Activated CD8-positive, alpha-beta T cell treated with anti-CD3 and anti-CD28 coated beads, Interleukin-2, amount 10 ng/mL, durations not matched to agents 7 days and 5 days (primary cell): Measurements from ENCODE around the gene YPEL5. TPM values are rescaled to one million over a fixed set of nuclear protein-coding genes. Genes with fewer than 3 reads are reported as not detected.

Experiments
- ATAC-seq: fragments of 150-1000 bp; cut with Tn5 transposase; one replicate; pipeline ENCODE4 v1.10.0; 2021; ENCODE audit warnings: moderate library complexity
- CTCF ChIA-PET: fragments of 350-600 bp; sonication (Branson Sonifier 250); formaldehyde crosslinking; loops from one replicate; lab custom pipeline; 2021; ENCODE audit warnings: antibody characterized with exemption; lab: Charles Lee
- POLR2A ChIA-PET: fragments of 350-600 bp; sonication (Branson Sonifier 250); formaldehyde crosslinking; loops from one replicate; lab custom pipeline; 2021; ENCODE audit warnings: antibody characterized with exemption; lab: Charles Lee
- DNase-seq: peaks from one replicate; pipeline ENCODE4 v3.0.0-alpha.2; 2020
- H3K27ac Mint-ChIP-seq: one replicate; pipeline ENCODE4 v1.8.0; 2021; ENCODE audit warnings: mild to moderate bottlenecking, mixed read lengths
- H3K27me3 Mint-ChIP-seq: one replicate; pipeline ENCODE4 v1.8.0; 2021; ENCODE audit warnings: low read depth, mixed read lengths
- H3K36me3 Mint-ChIP-seq: one replicate; pipeline ENCODE4 v1.8.0; 2021; ENCODE audit warnings: low read depth, mixed read lengths
- H3K4me1 Mint-ChIP-seq: one replicate; pipeline ENCODE4 v1.8.0; 2021; ENCODE audit warnings: low read depth, mixed read lengths
- H3K4me3 Mint-ChIP-seq: one replicate; pipeline ENCODE4 v1.8.0; 2021; ENCODE audit warnings: mild to moderate bottlenecking, mixed read lengths
- H3K9me3 Mint-ChIP-seq: one replicate; pipeline ENCODE4 v1.8.0; 2022; ENCODE audit warnings: mixed read lengths; ENCODE audit not compliant: insufficient read depth
- total RNA-seq, 2 experiments: library from RNA; stranded (reverse); gene quantifications; one replicate each; pipeline ENCODE4 v1.2.3, GENCODE V29; 2021

YPEL5 gene
- total RNA-seq, 2 experiments from 2014 or later: 32.5 to 34.9 TPM

GRCh38 chr2:30150786-30151185 lies 4.0 kb downstream of the YPEL5 start:
- POLR2A ChIA-PET: interaction anchor here (1.2 kb wide), 1 partner anchor 83 kb away, joined by 4 read pairs; no protein-coding TSS in a partner anchor
- peaks cover 3% of the 10 kb centered on the region for H3K36me3 Mint-ChIP-seq
- ATAC-seq (no peak), DNase-seq (no peak)
- H3K27ac Mint-ChIP-seq: no peak overlapping the region
- H3K27me3 Mint-ChIP-seq: no peaks in the 10 kb centered on the region
- H3K9me3 Mint-ChIP-seq: no peaks in the 10 kb centered on the region
- H3K4me1 Mint-ChIP-seq: peaks cover 26% of the 10 kb centered on the region
- no peak overlapping the region for H3K4me3 Mint-ChIP-seq
- CTCF ChIA-PET: interaction anchor here (0.9 to 11.8 kb wide), 6 partner anchors 14 to 561 kb away, joined by 3 to 174 read pairs (median 8); partner anchors contain the start of gene LBH

GRCh38 chr2:30152385-30152784 lies 5.6 kb downstream of the YPEL5 start:
- Mint-ChIP-seq H3K9me3 (no peaks in the 10 kb centered on the region), H3K4me1 (peaks cover 24% of the 10 kb centered on the region), H3K27ac (no peak overlapping the region), H3K4me3 (no peak overlapping the region), H3K36me3 (peaks cover 9% of the 10 kb centered on the region), H3K27me3 (no peaks in the 10 kb centered on the region)
- DNase-seq (no peak), ATAC-seq (no peak)
- ChIA-PET CTCF (interaction anchor here (1.5 kb wide), 1 partner anchor 541 kb away, joined by 3 read pairs; no protein-coding TSS in a partner anchor), POLR2A (interaction anchor here (0.6 kb wide), 1 partner anchor 129 kb away, joined by 3 read pairs; no protein-coding TSS in a partner anchor)

GRCh38 chr2:30155202-30155601 lies 8.4 kb downstream of the YPEL5 start:
- H3K4me1 Mint-ChIP-seq: peaks cover 8% of the 10 kb centered on the region
- H3K9me3 Mint-ChIP-seq: no peaks in the 10 kb centered on the region
- peaks cover 21% of the 10 kb centered on the region for H3K36me3 Mint-ChIP-seq
- H3K4me3 Mint-ChIP-seq: no peak overlapping the region
- no peaks in the 10 kb centered on the region for H3K27me3 Mint-ChIP-seq
- DNase-seq: no peak
- H3K27ac Mint-ChIP-seq: no peak overlapping the region
- POLR2A ChIA-PET: interaction anchor here (1.7 kb wide), 1 partner anchor 9 kb away, joined by 5 read pairs; the partner anchor contains the start of gene YPEL5
- no peak for ATAC-seq
- CTCF ChIA-PET: interaction anchor here (1.9 to 3.5 kb wide), 5 partner anchors 8 to 558 kb away, joined by 4 to 31 read pairs (median 8); partner anchors contain the start of gene YPEL5

GRCh38 chr2:30155889-30156658 lies 9.3 kb downstream of the YPEL5 start:
- no peaks in the 10 kb centered on the region for H3K9me3 Mint-ChIP-seq
- POLR2A ChIA-PET: interaction anchor here (1.7 kb wide), 1 partner anchor 9 kb away, joined by 5 read pairs; the partner anchor contains the start of gene YPEL5

GRCh38 chr2:30157616-30158015 lies 10.8 kb downstream of the YPEL5 start:
- POLR2A ChIA-PET: interaction anchor here (0.6 to 0.9 kb wide), 2 partner anchors 10 to 1542 kb away, joined by 3 read pairs; no protein-coding TSS in a partner anchor
- no peak for ATAC-seq
- H3K36me3 Mint-ChIP-seq: peaks cover 25% of the 10 kb centered on the region
- no peak for DNase-seq
- no peaks in the 10 kb centered on the region for H3K27me3 Mint-ChIP-seq
- H3K4me1 Mint-ChIP-seq: peaks cover 18% of the 10 kb centered on the region
- CTCF ChIA-PET: interaction anchor here (1.1 to 4.3 kb wide), 3 partner anchors 10 to 554 kb away, joined by 4 to 31 read pairs (median 22); partner anchors contain the start of gene YPEL5
- no peak overlapping the region for H3K27ac Mint-ChIP-seq
- no peaks in the 10 kb centered on the region for H3K9me3 Mint-ChIP-seq
- no peak overlapping the region for H3K4me3 Mint-ChIP-seq

More at GRCh38 chr2:30155889-30156658, 9.3 kb downstream of the YPEL5 start:
- peaks cover 25% of the 10 kb centered on the region for H3K36me3 Mint-ChIP-seq
- DNase-seq (no peak), ATAC-seq (no peak)
- no peak overlapping the region for H3K4me3 Mint-ChIP-seq
- no peak overlapping the region for H3K27ac Mint-ChIP-seq
- CTCF ChIA-PET: interaction anchor here (1.5 to 3.5 kb wide), 6 partner anchors 9 to 557 kb away, joined by 3 to 31 read pairs (median 8); partner anchors contain the start of gene YPEL5
- H3K27me3 Mint-ChIP-seq: no peaks in the 10 kb centered on the region
- peaks cover 8% of the 10 kb centered on the region for H3K4me1 Mint-ChIP-seq

GRCh38 chr2:30159766-30160165 lies 13.0 kb downstream of the YPEL5 start:
- no peak for ATAC-seq
- H3K27ac Mint-ChIP-seq: no peak overlapping the region
- POLR2A ChIA-PET: interaction anchor here (1.4 kb wide), 1 partner anchor 12 kb away, joined by 3 read pairs; no protein-coding TSS in a partner anchor
- H3K36me3 Mint-ChIP-seq: peaks cover 25% of the 10 kb centered on the region
- CTCF ChIA-PET: interaction anchor here (2.1 to 4.3 kb wide), 2 partner anchors 12 to 552 kb away, joined by 5 to 31 read pairs; no protein-coding TSS in a partner anchor
- H3K9me3 Mint-ChIP-seq: no peaks in the 10 kb centered on the region
- peaks cover 21% of the 10 kb centered on the region for H3K4me1 Mint-ChIP-seq
- no peaks in the 10 kb centered on the region for H3K27me3 Mint-ChIP-seq
- H3K4me3 Mint-ChIP-seq: no peak overlapping the region
- DNase-seq: no peak

GRCh38 chr2:30161929-30162706 lies 15.3 kb downstream of the YPEL5 start:
- ChIA-PET POLR2A (interaction anchor here (0.6 kb wide), 1 partner anchor 16 kb away, joined by 3 read pairs; the partner anchor contains the start of gene YPEL5), CTCF (interaction anchor here (0.7 to 11.8 kb wide), 7 partner anchors 16 to 547 kb away, joined by 3 to 592 read pairs (median 63); partner anchors contain the start of genes LBH and YPEL5)
- H3K4me3 Mint-ChIP-seq: no peak overlapping the region
- ATAC-seq (peak; percentile 5), DNase-seq (no peak)
- H3K4me1 Mint-ChIP-seq: peaks cover 24% of the 10 kb centered on the region
- H3K36me3 Mint-ChIP-seq: peaks cover 22% of the 10 kb centered on the region
- H3K9me3 Mint-ChIP-seq: no peaks in the 10 kb centered on the region
- no peak overlapping the region for H3K27ac Mint-ChIP-seq
- H3K27me3 Mint-ChIP-seq: no peaks in the 10 kb centered on the region

GRCh38 chr2:30162806-30163205 lies 16.0 kb downstream of the YPEL5 start:
- no peak for DNase-seq
- H3K36me3 Mint-ChIP-seq: peaks cover 15% of the 10 kb centered on the region
- no peak overlapping the region for H3K27ac Mint-ChIP-seq
- H3K27me3 Mint-ChIP-seq: no peaks in the 10 kb centered on the region
- H3K9me3 Mint-ChIP-seq: no peaks in the 10 kb centered on the region
- peak; percentile 12 for ATAC-seq
- peaks cover 17% of the 10 kb centered on the region for H3K4me1 Mint-ChIP-seq
- no peak overlapping the region for H3K4me3 Mint-ChIP-seq
- ChIA-PET CTCF (interaction anchor here (0.7 to 11.8 kb wide), 8 partner anchors 17 to 546 kb away, joined by 3 to 592 read pairs (median 34); partner anchors contain the start of genes LBH and YPEL5), POLR2A (no interaction called here)

- DNase-seq (no peak), ATAC-seq (peak; percentile 4)
- ChIA-PET CTCF (interaction anchor here (0.5 to 11.8 kb wide), 79 partner anchors 9 to 1156 kb away, joined by 3 to 592 read pairs (median 4); partner anchors contain the start of genes LBH, LCLAT1 and YPEL5), POLR2A (interaction anchor here (0.6 to 1.7 kb wide), 7 partner anchors 16 to 547 kb away, joined by 3 to 10 read pairs (median 5); partner anchors contain the start of gene YPEL5)
- Mint-ChIP-seq H3K36me3 (peaks cover 5% of the 10 kb centered on the region), H3K4me3 (no peak overlapping the region), H3K27me3 (peaks cover 3% of the 10 kb centered on the region), H3K4me1 (peaks cover 17% of the 10 kb centered on the region), H3K9me3 (no peaks in the 10 kb centered on the region), H3K27ac (no peak overlapping the region)
Measured at GRCh38 chr2:30164131-30164925, 17.5 kb downstream of the YPEL5 start.

- H3K4me1 Mint-ChIP-seq: peaks cover 17% of the 10 kb centered on the region
- POLR2A ChIA-PET: interaction anchor here (1.0 to 1.7 kb wide), 5 partner anchors 17 to 546 kb away, joined by 4 to 10 read pairs (median 8); partner anchors contain the start of gene YPEL5
- H3K36me3 Mint-ChIP-seq: peaks cover 4% of the 10 kb centered on the region
- no peak overlapping the region for H3K4me3 Mint-ChIP-seq
- ATAC-seq (peak; percentile 79), DNase-seq (peak; percentile 84)
- H3K27ac Mint-ChIP-seq: no peak overlapping the region
- CTCF ChIA-PET: interaction anchor here (0.6 to 11.8 kb wide), 82 partner anchors 9 to 1164 kb away, joined by 3 to 592 read pairs (median 4); partner anchors contain the start of genes LBH, LCLAT1 and YPEL5
- H3K27me3 Mint-ChIP-seq: peaks cover 3% of the 10 kb centered on the region
- no peaks in the 10 kb centered on the region for H3K9me3 Mint-ChIP-seq
Measured at GRCh38 chr2:30165050-30165520, 18.3 kb downstream of the YPEL5 start.
